Peyer's patch (tissue), 4 donors: Measurements from ENCODE around the gene NEDD4L.

Experiments
- POLR2A ChIP-seq, 2 donors: fragments of 450-650 bp; IDR thresholded peaks; one replicate each; pipeline ENCODE4 v1.5.1; 2017; ENCODE audit warnings: antibody characterized with exemption in 2 of 2, mild to moderate bottlenecking in 2 of 2, moderate library complexity in 2 of 2
- TF ChIP-seq, protein P1 (sequence below), 6 experiments: fragments of 450-650 bp in 4 of 6; fragments of 200-600 bp in 2 of 6; sonication (generic) in 1 of 6; IDR thresholded peaks; one replicate each; pipeline ENCODE4 v1.5.1; 2017 to 2019; ENCODE audit warnings: antibody characterized with exemption in 6 of 6, mild to moderate bottlenecking in 3 of 6, moderate library complexity in 1 of 6

GRCh38 chr18:58192519-58192918 is 148.5 kb downstream of the NEDD4L start:
- TF ChIP-seq, protein P1, sequence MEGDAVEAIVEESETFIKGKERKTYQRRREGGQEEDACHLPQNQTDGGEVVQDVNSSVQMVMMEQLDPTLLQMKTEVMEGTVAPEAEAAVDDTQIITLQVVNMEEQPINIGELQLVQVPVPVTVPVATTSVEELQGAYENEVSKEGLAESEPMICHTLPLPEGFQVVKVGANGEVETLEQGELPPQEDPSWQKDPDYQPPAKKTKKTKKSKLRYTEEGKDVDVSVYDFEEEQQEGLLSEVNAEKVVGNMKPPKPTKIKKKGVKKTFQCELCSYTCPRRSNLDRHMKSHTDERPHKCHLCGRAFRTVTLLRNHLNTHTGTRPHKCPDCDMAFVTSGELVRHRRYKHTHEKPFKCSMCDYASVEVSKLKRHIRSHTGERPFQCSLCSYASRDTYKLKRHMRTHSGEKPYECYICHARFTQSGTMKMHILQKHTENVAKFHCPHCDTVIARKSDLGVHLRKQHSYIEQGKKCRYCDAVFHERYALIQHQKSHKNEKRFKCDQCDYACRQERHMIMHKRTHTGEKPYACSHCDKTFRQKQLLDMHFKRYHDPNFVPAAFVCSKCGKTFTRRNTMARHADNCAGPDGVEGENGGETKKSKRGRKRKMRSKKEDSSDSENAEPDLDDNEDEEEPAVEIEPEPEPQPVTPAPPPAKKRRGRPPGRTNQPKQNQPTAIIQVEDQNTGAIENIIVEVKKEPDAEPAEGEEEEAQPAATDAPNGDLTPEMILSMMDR (IDR thresholded peaks at IDR 0.05), result no peak
- no peak for TF ChIP-seq POLR2A (IDR thresholded peaks at IDR 0.05)
